H1 (cell line): Measurements from ENCODE around the gene FCAR. TPM values are rescaled to one million over a fixed set of nuclear protein-coding genes. Genes with fewer than 3 reads are reported as not detected.

Source experiments
- CTCF ChIA-PET: fragments of 300-600 bp; sonication (Branson Sonifier 250); formaldehyde crosslinking; loops from one replicate; lab custom pipeline; 2021; ENCODE audit not compliant: partially characterized antibody; lab: Charles Lee
- POLR2A ChIA-PET: fragments of 300-600 bp; sonication (Branson Sonifier 250); formaldehyde crosslinking; loops from one replicate; lab custom pipeline; 2021; ENCODE audit warnings: inconsistent platforms; ENCODE audit not compliant: partially characterized antibody; lab: Charles Lee
- DNase-seq, 2 experiments: peaks; one replicate each; pipeline versions ENCODE4 v3.0.0 to v3.0.0-alpha.2; 2010 to 2022; ENCODE audit warnings: low spot score in 2 of 2, low read depth in 1 of 2, mixed read lengths in 1 of 2
- FAIRE-seq: peaks from 2 replicates; lab custom pipeline; 2011; peaks lifted over from hg19 to GRCh38; lab: Jason Lieb, UNC
- H2AFZ ChIP-seq: 2 replicates; pipeline ENCODE4 v1.8.1; 2012; ENCODE audit warnings: low read length, inconsistent platforms
- H2AK5ac ChIP-seq: 2 replicates; pipeline ENCODE4 v1.6.1; 2013; ENCODE audit warnings: low read depth, low read length
- H2BK120ac ChIP-seq: replicated peaks from 2 replicates; pipeline ENCODE3; 2013; ENCODE audit warnings: low read depth, low read length, inconsistent platforms
- H2BK12ac ChIP-seq: 2 replicates; pipeline ENCODE4 v1.6.1; 2013; ENCODE audit warnings: low read depth, low read length
- H2BK15ac ChIP-seq: 2 replicates; pipeline ENCODE4 v1.6.1; 2013; ENCODE audit warnings: low read length
- H2BK20ac ChIP-seq: 2 replicates; pipeline ENCODE4 v1.6.1; 2013; ENCODE audit warnings: low read length
- H2BK5ac ChIP-seq: 2 replicates; pipeline ENCODE4 v1.6.1; 2013; ENCODE audit warnings: low read depth, low read length
- H3K14ac ChIP-seq: 2 replicates; pipeline ENCODE4 v1.6.1; 2013; ENCODE audit warnings: inconsistent platforms; ENCODE audit not compliant: insufficient read length
- H3K18ac ChIP-seq: 2 replicates; pipeline ENCODE4 v1.6.1; 2013; ENCODE audit warnings: low read length; ENCODE audit errors: extremely low read depth
- H3K23ac ChIP-seq: 2 replicates; pipeline ENCODE4 v1.6.1; 2013; ENCODE audit warnings: inconsistent platforms; ENCODE audit not compliant: insufficient read length
- H3K23me2 ChIP-seq: 2 replicates; pipeline ENCODE4 v1.6.1; 2013; ENCODE audit warnings: low read depth, low read length
- H3K27ac ChIP-seq: 2 replicates; pipeline ENCODE4 v1.6.1; 2011; ENCODE audit warnings: low read depth, low read length, inconsistent platforms
- H3K27me3 ChIP-seq, 4 experiments: replicated peaks in 1 of 4; 1 replicate in 1 of 4; 2 replicates in 3 of 4; pipeline versions ENCODE4 v1.6.1 to v1.8.1; 2011 to 2013; ENCODE audit warnings: low read length in 3 of 4, mild to moderate bottlenecking in 3 of 4, inconsistent platforms in 2 of 4, mixed read lengths in 2 of 4, moderate library complexity in 1 of 4; ENCODE audit not compliant: control insufficient read depth in 3 of 4, insufficient read depth in 3 of 4; ENCODE audit errors: extremely low read depth in 1 of 4
- H3K36me3 ChIP-seq, 4 experiments: 2 replicates each; pipeline versions ENCODE4 v1.6.1 to v1.8.1; 2011 to 2013; ENCODE audit warnings: mild to moderate bottlenecking in 4 of 4, low read length in 3 of 4, moderate library complexity in 2 of 4, control low read depth in 1 of 4, inconsistent platforms in 1 of 4; ENCODE audit not compliant: insufficient read depth in 4 of 4, control insufficient read depth in 2 of 4
- H3K4ac ChIP-seq: replicated peaks from 2 replicates; pipeline ENCODE3; 2013; ENCODE audit warnings: low read length, low read depth, mixed read lengths, inconsistent platforms; ENCODE audit not compliant: insufficient read length
- H3K4me1 ChIP-seq, 4 experiments: replicated peaks in 1 of 4; 1 replicate in 1 of 4; 2 replicates in 3 of 4; pipeline versions ENCODE4 v1.6.1 to v1.8.1; 2011 to 2013; ENCODE audit warnings: low read length in 3 of 4, inconsistent platforms in 2 of 4, mixed read lengths in 1 of 4; ENCODE audit not compliant: insufficient read depth in 4 of 4, control insufficient read depth in 3 of 4
- H3K4me2 ChIP-seq, 2 experiments: 2 replicates each; pipeline versions ENCODE4 v1.6.1 to v1.8.1; 2011 to 2013; ENCODE audit warnings: low read depth in 2 of 2, low read length in 2 of 2, control low read depth in 1 of 2, inconsistent platforms in 1 of 2, mild to moderate bottlenecking in 1 of 2; ENCODE audit not compliant: insufficient read depth in 1 of 2
- H3K4me3 ChIP-seq, 4 experiments: fragments of 200-600, 300-600 bp in 1 of 4; sonication (generic), shearing (Covaris generic), sonication (Bioruptor Twin) in 1 of 4; 2 replicates each; pipeline versions ENCODE4 v1.5.1 to v1.8.1; 2011 to 2016; ENCODE audit warnings: low read length in 4 of 4, low read depth in 3 of 4, control low read depth in 2 of 4, inconsistent platforms in 2 of 4, mild to moderate bottlenecking in 2 of 4, mixed read lengths in 1 of 4, moderate library complexity in 1 of 4; ENCODE audit not compliant: insufficient read depth in 2 of 4; ENCODE audit errors: extremely low read depth in 1 of 4
- H3K56ac ChIP-seq: replicated peaks from 2 replicates; pipeline ENCODE3; 2013; ENCODE audit warnings: low read depth, mild to moderate bottlenecking, mixed read lengths, low read length, inconsistent platforms; ENCODE audit not compliant: insufficient read length
- H3K79me1 ChIP-seq: 2 replicates; pipeline ENCODE4 v1.6.1; 2013; ENCODE audit warnings: low read depth, low read length, control low read depth
- H3K79me2 ChIP-seq, 2 experiments: 2 replicates each; pipeline versions ENCODE4 v1.6.1 to v1.8.1; 2012 to 2013; ENCODE audit warnings: low read length in 2 of 2, mild to moderate bottlenecking in 2 of 2, inconsistent platforms in 1 of 2; ENCODE audit not compliant: insufficient read depth in 2 of 2, control insufficient read depth in 1 of 2
- H3K9ac ChIP-seq, 4 experiments: replicated peaks in 1 of 4; 1 replicate in 1 of 4; 2 replicates in 3 of 4; pipeline versions ENCODE4 v1.6.1 to v1.8.1; 2011 to 2013; ENCODE audit warnings: low read depth in 3 of 4, low read length in 3 of 4, control low read depth in 2 of 4, mild to moderate bottlenecking in 2 of 4, moderate library complexity in 2 of 4, inconsistent platforms in 1 of 4; ENCODE audit errors: extremely low read depth in 1 of 4
- H3K9me3 ChIP-seq, 2 experiments: 2 replicates each; pipeline versions ENCODE4 v1.6.1 to v1.8.1; 2012 to 2013; ENCODE audit warnings: mild to moderate bottlenecking in 2 of 2, moderate library complexity in 2 of 2, control low read depth in 1 of 2, inconsistent platforms in 1 of 2, low read depth in 1 of 2, low read length in 1 of 2, mixed read lengths in 1 of 2; ENCODE audit not compliant: insufficient read depth in 2 of 2
- H4K20me1 ChIP-seq, 2 experiments: replicated peaks in 1 of 2; 2 replicates each; pipeline versions ENCODE3 to v1.8.1; 2011 to 2013; ENCODE audit warnings: inconsistent platforms in 2 of 2, low read length in 2 of 2, mild to moderate bottlenecking in 1 of 2; ENCODE audit not compliant: insufficient read depth in 2 of 2, control insufficient read depth in 1 of 2
- H4K5ac ChIP-seq: 2 replicates; pipeline ENCODE4 v1.6.1; 2013; ENCODE audit warnings: low read length, low read depth, mixed read lengths, inconsistent platforms; ENCODE audit not compliant: insufficient read length
- H4K8ac ChIP-seq: 2 replicates; pipeline ENCODE4 v1.8.0; 2013; ENCODE audit warnings: mild to moderate bottlenecking, moderate library complexity, low read length, inconsistent platforms; ENCODE audit not compliant: insufficient read depth; ENCODE audit errors: extremely low read depth
- H4K91ac ChIP-seq: replicated peaks from 2 replicates; pipeline ENCODE3; 2013; ENCODE audit warnings: low read length, mixed read lengths, inconsistent platforms; ENCODE audit not compliant: insufficient read length
- EGR1 ChIP-seq: IDR thresholded peaks from 2 replicates; pipeline ENCODE4 v1.6.1; 2011; ENCODE audit warnings: low read depth, low read length, borderline replicate concordance
- POLR2A ChIP-seq, 2 experiments: IDR thresholded peaks; 1 replicate in 1 of 2; 2 replicates in 1 of 2; pipeline ENCODE4 v1.6.1; 2011; ENCODE audit warnings: low read depth in 2 of 2, low read length in 2 of 2, mild to moderate bottlenecking in 2 of 2; ENCODE audit errors: control extremely low read depth in 1 of 2
- RBBP5 ChIP-seq: IDR thresholded peaks from 2 replicates; pipeline ENCODE4 v1.7.1; 2012; ENCODE audit warnings: low read depth, mild to moderate bottlenecking, inconsistent platforms, low read length, moderate library complexity, borderline replicate concordance
- WGBS, 2 experiments: shearing (Covaris generic) in 1 of 2; methylation state at CpG; one replicate each; pipeline versions ENCODE4 v1.1.6 to v1.1.7; 2013 to 2015; ENCODE audit warnings: low lambda C conversion rate in 2 of 2, mixed read lengths in 2 of 2, inconsistent platforms in 1 of 2, low coverage in 1 of 2, missing lambda C conversion rate in 1 of 2; ENCODE audit not compliant: insufficient replicate concordance in 2 of 2, insufficient coverage in 1 of 2, insufficient read length in 1 of 2; ENCODE audit errors: extremely low coverage in 1 of 2, missing lambda C conversion rate in 1 of 2; 5-methylcytosine and 5-hydroxymethylcytosine counted together
- polyA plus RNA-seq, 7 experiments: library from polyadenylated mRNA; depleted of rRNA in 3 of 7; stranded (reverse) in 5 of 7; unstranded in 2 of 7; fragments of >200 nt in 5 of 7; fragments of 200-250 nt in 2 of 7; gene quantifications; 1 replicate in 5 of 7; 2 replicates in 1 of 7; 4 replicates in 1 of 7; pipeline versions ENCODE4 v1.2.1 to v1.2.3, GENCODE V29; 2011 to 2013; ENCODE audit warnings: missing spikeins in 2 of 7, mixed read lengths in 2 of 7
- total RNA-seq: library from RNA; stranded (reverse); fragmentation: NEBNext Ultra II Directional; extraction: Animal tissue kit (Norgen Biotek cat#: 25700); gene quantifications from 2 replicates; pipeline ENCODE4 v1.2.1, GENCODE V29; 2021

Gene FCAR
- total and polyA plus RNA-seq, 2 of the 8 experiments (the other 6 are each of a cell fraction or from before 2014, with no cell fraction given) = not detected

GRCh38 chr19:54937926-54938325, 63.9 kb downstream of the FCAR start:
- POLR2A ChIA-PET = no interaction called here
- Histone ChIP-seq H3K9ac (no peak overlapping the region), H3K9me3 (no peaks in the 10 kb centered on the region)
- TF ChIP-seq POLR2A (IDR thresholded peaks at IDR 0.05; ENCODE audit: control extremely low read depth in 1 of 2, low read depth in 2 of 2, low read length in 2 of 2) (no peak), RBBP5 (no peak), EGR1 (no peak)
- TF ChIP-seq, all 59 proteins: peak for 0
- no peak overlapping the region for H3K4ac ChIP-seq
- no peak overlapping the region for H3K18ac ChIP-seq
- no peak overlapping the region for H3K23ac ChIP-seq
- H3K79me2 ChIP-seq = no peaks in the 10 kb centered on the region
- no peak overlapping the region for H3K4me3 ChIP-seq
- no peak overlapping the region for H2AK5ac ChIP-seq
- H3K14ac ChIP-seq = no peak overlapping the region
- CTCF ChIA-PET = no interaction called here
- H3K27ac ChIP-seq = no peak overlapping the region
- no peak overlapping the region for H2AFZ ChIP-seq
- H4K20me1 ChIP-seq = no peaks in the 10 kb centered on the region
- H4K5ac ChIP-seq = no peak overlapping the region
- no peak overlapping the region for H3K56ac ChIP-seq
- no peak overlapping the region for H4K8ac ChIP-seq
- no peak overlapping the region for H2BK5ac ChIP-seq
- H3K4me2 ChIP-seq = no peak overlapping the region
- H3K23me2 ChIP-seq = no peaks in the 10 kb centered on the region
- H2BK15ac ChIP-seq = no peak overlapping the region
- no peak overlapping the region for H2BK120ac ChIP-seq
- WGBS, 2 experiments = 87% methylated on average over 9 of the region's 9 CpGs; no CpG with 5 or more reads in 1 of the 2 experiments
- FAIRE-seq (no peak), DNase-seq (no peak)
- no peak overlapping the region for H2BK12ac ChIP-seq
- H3K79me1 ChIP-seq = no peaks in the 10 kb centered on the region
- no peak overlapping the region for H4K91ac ChIP-seq
- H2BK20ac ChIP-seq = no peak overlapping the region
- H3K36me3 ChIP-seq = no peaks in the 10 kb centered on the region
- no peaks in the 10 kb centered on the region for H3K4me1 ChIP-seq
- no peaks in the 10 kb centered on the region for H3K27me3 ChIP-seq
